ENCODE results near the gene CCDC106.
A peak's percentile ranks its signal among the peaks of the same experiment; 100 is the strongest.

Gene CCDC106

DNA sequence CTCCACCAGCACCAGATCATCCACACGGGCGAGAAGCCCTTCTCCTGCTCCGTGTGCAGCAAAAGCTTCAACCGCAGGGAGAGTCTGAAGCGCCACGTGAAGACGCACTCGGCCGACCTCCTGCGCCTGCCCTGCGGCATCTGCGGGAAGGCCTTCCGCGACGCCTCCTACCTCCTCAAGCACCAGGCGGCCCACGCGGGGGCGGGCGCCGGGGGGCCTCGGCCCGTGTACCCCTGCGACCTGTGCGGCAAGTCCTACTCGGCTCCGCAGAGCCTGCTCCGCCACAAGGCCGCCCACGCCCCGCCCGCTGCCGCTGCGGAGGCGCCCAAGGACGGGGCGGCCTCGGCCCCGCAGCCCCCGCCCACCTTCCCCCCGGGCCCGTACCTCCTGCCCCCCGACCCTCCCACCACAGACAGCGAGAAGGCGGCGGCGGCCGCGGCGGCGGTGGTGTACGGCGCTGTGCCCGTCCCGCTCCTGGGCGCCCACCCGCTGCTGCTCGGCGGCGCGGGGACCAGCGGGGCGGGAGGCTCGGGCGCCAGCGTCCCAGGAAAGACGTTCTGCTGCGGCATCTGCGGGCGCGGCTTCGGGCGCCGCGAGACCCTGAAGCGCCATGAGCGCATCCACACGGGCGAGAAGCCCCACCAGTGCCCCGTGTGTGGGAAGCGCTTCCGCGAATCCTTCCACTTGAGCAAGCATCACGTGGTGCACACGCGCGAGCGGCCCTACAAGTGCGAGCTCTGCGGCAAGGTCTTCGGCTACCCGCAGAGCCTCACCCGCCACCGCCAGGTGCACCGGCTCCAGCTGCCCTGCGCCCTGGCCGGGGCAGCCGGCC lies 33.1 kb upstream of the CCDC106 start:
- DNase-seq = no peak

DNA sequence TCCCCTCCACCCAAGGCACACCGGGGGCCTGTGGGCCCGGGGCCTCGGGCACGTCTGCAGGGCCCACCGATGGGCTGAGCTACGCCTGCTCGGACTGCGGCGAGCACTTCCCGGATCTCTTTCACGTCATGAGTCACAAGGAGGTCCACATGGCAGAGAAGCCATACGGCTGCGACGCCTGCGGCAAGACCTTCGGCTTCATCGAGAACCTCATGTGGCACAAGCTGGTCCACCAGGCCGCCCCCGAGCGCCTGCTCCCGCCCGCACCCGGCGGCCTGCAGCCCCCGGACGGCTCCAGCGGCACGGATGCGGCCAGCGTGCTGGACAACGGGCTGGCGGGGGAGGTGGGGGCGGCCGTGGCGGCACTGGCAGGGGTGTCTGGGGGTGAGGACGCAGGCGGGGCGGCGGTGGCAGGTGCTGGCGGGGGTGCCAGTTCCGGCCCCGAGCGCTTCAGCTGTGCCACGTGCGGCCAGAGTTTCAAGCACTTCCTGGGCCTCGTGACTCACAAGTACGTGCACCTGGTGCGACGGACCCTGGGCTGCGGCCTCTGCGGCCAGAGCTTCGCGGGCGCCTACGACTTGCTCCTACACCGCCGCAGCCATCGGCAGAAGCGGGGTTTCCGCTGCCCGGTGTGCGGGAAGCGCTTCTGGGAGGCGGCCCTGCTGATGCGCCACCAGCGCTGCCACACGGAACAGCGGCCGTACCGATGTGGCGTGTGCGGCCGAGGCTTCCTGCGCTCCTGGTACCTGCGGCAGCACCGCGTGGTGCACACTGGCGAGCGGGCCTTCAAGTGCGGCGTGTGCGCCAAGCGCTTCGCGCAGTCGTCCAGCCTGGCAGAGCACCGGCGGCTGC lies 32.2 kb upstream of the CCDC106 start:
- no peak for DNase-seq

DNA sequence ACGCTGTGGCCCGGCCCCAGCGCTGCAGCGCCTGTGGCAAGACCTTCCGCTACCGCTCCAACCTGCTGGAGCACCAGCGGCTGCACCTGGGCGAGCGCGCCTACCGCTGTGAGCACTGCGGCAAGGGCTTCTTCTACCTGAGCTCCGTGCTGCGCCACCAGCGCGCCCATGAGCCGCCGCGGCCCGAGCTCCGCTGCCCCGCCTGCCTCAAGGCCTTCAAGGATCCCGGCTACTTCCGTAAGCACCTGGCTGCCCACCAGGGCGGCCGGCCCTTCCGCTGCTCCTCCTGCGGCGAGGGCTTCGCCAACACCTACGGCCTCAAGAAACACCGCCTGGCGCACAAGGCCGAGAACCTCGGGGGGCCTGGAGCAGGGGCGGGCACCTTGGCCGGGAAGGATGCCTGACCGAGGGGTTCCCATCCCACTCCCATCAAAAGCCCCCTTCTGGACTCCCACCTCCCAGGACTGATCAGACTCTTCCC lies 31.6 kb upstream of the CCDC106 start:
- DNase-seq = no peak

DNA sequence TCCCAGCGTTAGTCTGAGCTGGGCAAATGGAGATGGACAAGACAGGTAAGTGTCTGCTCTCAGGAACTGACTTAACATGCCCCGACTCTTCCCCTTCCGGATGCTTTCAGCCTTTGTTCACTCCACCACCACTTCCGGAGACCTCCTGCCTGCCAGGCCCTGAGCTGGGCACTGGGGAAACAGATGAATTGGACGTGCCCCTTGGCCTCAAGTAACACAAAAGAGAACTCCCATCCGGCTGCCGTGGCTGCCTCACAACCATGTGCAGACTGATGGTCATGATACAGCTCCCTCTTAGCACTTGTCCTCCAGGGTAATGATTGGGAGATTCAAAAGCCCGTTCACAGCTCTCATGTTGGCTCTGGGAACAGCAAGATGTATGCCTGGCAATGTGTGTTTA lies 30.6 kb upstream of the CCDC106 start:
- no peak for DNase-seq

DNA sequence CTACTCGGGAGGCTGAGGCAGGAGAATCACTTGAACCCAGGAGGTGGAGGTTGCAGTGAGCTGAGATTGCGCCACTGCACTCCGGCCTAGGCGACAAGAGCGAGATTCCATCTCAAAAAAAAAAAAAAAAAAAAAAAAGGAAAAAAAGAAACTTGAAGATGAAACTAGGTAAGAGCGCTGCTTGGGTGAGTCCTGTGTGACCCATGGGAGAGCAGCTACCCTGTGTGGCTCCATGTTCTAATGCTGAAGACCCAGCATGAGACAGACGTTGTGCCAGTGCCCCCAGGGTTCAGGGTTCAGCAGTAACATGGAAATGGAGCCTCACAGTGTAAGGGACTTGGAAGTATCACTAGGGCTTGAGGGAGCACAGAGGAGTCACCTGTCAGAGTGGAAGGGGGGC lies 29.6 kb upstream of the CCDC106 start:
- no peak for DNase-seq

DNA sequence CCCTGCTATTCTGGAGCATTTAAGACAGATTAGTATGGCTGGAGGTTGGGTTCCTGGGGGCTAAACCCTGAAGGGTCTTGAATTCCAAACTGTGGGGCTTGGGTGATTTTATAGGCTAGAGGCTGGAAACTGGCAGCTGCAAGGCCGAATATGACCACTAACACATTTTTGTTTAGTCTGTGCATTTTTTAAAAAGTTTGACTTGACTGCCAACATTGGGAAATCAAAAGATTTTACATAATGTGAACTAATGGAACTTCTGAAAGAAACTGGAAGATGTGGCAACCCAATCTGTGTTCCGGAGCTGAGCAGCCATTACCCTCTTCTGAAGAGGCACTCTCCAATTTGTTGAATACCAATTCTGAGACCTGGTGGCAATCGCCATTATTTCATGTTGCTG lies 28.7 kb upstream of the CCDC106 start:
- no peak for DNase-seq

DNA sequence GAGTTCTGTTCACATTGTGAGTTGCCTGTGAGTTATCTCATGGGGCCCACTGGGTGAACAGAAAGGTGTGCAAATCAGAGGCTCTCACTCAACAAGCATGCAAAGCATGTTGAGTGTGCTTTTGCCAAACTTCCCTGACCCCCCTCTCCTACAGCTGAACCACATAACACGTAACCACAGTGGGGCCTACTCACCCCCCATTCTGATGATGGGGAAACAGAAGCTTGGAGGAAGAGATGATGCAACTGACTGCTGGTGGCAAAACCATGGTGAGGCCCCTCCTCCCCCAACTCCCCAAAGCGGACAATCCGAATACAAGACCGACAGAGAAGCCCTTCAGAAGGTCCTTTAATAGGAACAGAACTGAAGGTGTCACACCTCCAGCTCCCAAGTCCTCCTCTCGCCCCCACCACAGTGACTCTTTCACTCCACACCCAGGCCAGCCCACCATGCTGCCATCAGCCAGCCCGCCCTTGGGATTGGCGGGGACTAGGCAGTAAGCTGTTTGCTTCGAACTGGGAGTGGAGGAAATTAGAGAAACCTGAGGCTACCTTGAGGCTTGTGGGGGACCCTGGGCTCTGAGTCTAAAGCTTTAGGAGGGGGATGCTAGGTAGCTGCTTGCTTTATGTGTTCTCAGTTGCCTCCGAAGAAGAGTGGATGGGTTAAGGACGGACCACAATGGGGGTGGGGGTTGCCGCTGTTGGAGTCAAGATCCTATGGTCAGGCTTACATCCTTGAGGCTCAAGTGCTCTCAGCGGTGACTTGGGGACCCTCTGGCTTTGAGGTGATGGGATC lies 27.4 kb upstream of the CCDC106 start:
- peak; percentile 43 for DNase-seq

DNA sequence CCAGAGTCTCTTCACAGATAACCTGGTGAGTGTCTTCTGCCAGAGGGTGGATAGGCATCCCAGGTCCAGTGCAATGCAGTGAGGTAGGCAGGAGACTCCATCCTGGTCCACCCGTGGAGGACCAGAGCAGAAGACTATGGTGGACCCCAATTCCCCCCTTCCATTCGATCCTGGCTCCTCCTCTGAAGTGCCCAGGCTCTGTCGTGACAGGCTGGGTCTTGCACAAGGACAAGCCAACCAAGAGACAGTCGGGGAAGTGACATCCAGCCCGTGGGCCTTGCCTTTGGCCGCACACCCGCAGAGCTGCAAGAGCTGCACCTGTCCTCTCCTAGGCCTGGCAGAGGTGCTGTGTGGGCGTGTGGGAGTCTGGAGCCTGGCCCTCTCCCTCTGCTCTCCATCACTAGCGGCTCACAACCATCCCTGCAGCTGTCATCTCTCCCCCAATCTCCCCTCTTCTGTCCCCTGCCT lies 26.8 kb upstream of the CCDC106 start:
- no peak for DNase-seq

DNA sequence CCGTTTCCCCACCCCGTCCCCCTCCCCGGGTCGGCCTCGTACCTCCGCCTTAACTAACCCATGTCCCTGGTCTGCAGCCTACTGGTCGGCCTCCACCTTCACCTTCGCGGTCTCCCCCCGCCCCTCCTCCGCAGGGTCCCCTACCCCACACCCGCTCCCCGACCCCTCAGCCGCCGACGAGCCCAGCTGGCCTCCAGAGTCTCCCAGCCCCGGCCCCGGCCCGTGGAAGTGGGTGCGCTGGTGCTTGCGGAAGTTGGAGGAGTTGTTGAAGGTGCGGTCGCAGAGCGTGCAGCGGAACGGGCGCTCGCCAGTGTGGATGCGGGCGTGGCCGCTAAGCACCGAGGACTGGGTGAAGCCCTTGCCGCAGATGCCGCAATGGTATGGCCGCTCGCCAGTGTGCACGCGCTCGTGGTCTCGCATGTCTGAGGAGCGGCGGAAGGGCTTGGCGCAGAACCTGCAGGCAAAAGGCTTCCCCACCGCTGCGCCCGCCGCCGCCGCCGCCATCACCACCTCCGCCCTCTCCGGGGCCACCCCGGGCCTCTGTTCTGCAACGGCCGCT lies 26.3 kb upstream of the CCDC106 start:
- DNase-seq = no peak

DNA sequence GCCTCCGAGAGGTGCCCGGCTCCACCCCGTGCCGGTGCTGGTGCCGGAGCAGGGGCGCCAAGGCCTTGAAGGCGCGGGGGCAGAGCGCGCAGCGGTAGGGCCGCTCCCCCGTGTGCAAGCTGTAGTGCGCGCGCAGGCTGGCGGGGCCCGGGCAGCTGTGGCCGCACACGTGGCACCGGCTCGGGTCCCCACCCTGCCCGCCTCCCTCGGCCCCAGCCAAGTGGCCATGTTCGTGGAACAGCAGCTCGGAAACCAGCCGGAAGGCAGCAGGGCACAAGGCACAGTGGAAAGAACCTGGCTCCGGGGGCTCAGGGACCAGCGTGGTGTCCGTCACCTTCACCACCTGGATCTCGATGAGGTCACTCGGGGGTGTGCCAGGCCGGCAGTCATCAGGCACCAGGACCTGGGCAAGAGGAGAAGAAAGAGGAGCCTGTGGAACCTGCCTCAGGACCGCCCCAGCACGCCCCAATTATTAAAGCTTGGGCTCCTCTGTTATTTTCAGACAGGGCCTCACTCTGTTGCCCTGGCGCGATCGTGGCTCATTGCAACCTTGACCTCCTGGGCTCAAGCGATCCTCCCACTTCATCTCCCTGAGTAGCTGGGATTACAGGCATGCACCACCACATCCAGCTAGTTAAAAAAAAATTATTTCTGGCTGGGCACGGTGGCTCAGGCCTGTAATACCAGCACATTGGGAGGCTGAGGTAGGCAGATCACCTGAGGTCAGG lies 25.6 kb upstream of the CCDC106 start:
- no peak for DNase-seq

DNA sequence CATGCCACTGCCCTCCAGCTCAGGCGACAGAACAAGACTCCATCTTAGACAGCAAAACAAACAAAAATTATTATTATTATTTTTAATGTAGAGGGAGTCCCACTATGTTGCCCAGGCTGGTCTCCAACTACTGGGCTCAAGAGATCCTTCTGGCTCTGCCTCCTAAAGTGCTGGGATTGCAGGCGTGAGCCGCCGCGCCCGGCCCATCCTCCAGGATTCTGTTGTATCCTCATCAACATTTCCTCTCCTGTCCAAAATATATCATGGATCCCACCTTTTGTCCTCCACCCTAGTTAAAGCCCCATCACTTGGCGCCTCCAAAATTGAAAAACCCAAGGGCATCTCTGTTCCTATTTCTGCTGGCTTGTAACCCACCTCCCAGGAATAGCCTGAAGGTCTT lies 24.9 kb upstream of the CCDC106 start:
- no peak for DNase-seq

DNA sequence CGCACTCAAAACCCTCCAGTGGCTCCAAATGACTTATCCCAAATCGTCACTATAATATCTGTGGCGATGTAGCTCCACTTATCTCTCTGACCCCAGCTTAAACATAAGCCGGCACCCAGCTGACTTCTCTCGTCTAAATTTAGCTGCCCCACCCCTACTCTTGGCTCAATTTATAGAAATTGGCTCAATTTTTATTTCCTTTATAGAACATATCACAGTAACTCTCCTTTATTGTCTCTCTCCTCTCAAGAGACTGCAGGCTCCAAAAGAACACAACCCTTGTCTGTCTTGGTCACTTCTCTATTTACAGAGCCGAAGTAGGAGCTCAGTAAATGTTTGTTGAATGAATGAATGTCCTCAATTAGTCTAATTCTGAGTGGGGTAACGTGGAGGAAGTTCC lies 24.5 kb upstream of the CCDC106 start:
- DNase-seq = no peak

DNA sequence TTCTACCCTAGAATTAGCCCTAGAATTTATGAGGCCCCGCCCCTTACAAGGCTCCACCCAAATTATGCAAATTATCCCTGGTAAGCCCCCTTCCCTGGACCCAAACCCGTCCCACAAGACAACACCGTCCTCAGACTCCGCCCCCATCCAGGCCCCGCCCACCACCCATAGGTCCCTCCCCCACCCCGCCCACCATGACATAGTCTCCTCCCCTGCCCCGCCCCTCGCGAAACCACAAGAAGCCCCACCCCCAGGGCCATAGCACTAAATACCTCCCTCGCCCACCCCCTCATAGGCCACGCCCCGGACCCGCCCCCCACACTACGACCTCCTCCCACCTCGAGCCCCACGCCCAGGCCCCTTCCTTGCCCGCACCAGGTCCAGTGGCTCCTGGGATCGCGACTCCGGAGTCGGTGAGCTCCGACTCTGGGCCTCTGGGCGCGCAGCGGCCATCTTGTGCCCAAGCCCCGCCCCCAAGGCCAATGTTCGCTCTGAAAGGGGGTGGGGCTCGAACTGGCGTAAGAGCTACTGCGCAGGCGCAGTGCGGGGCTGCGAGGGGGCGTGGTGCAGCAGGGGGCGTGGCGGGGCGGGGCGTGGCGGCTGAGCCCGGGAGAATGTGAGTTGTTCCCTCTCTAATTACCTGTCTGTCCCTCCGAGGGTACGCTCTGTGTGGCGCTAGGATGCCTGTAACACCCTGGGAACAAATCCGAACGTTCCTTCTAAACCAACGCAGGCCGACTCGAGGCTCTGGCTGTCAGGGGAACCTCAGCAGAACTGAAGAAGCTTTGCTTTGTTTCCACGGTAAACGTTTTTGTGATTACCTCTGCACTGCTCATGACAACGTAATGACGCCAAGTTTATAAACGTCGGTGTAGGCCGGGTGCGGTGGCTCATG lies 23.7 kb upstream of the CCDC106 start, which contains the start of gene ZNF784:
Gene ZNF784 (minus strand): TSS at position 458 of the 895 bp plus-strand sequence. CDS start 5 bp downstream, at position 453.
- DNase-seq = peak; percentile 93

DNA sequence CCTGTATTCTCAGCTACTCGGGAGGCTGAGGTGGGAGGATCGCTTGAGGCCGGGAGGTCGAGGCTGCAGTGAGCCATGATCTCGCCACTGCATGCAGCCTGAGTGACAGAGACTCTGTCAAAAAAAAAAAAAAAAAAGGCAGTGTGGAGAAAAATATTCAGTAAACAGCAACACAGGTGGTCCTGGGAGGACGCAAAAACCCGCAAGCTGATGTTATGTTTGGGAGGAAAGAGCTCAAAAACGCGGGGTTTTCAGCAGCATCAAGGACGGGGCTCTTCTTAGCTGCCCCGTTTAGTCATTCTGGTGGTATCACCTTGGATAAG lies 23.0 kb upstream of the CCDC106 start:
- DNase-seq = no peak

DNA sequence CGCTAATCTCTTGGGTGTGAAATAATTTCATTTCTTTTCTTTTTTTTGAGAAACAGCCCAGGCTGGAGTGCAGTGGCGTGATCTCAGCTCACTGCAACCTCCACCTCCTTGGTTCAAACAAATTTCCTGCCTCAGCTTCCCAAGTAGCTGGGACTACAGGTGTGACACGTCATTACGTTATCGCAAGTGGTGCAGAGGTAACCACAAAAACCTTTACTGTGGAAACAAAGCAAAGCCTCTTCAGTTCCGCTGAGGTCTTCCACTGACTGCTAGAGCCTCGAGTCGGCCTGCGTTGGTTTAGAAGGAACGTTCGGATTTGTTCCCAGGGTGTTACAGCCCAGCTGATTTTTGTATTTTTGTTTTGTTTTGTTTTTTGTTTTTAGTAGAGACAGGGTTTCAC lies 21.7 kb upstream of the CCDC106 start:
- peak; percentile 71 for DNase-seq

DNA sequence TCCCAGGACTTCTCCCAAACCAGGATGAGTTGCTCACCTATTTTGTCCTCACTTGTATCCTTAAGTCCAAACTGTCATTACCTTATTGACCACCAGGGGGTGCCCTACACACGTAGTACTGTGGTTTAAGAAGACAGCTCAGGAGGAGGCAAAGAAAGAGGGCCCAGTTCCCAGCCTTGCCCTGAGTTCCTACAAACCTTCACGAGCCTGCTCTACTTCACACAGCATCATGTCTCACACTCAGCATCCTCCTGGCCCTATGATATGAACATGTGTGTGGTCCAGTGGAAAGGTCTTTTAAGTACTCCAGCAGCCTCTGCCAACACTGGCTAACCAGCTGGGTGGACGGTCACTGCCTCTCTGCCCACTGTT lies 15.6 kb upstream of the CCDC106 start:
- DNase-seq = peak; percentile 93

DNA sequence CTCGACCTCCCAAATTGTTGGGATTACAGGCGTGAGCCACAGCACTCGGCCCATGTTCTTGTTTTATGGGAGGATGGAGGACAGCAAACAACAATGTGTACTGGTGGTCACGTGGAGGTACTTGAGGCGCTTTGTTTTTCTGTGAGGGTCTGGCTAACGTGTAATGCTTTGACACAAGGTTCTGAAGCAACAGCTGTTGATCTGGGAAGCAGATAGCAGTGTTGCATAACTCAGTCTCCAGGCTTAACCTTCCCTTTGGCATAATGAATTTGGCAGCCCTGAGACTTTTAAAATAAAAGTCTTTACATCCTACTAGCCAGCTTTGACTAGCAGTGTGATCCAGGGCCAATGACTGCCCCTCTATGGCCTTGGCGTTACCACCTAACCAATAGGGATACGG lies 14.2 kb upstream of the CCDC106 start:
- no peak for DNase-seq

DNA sequence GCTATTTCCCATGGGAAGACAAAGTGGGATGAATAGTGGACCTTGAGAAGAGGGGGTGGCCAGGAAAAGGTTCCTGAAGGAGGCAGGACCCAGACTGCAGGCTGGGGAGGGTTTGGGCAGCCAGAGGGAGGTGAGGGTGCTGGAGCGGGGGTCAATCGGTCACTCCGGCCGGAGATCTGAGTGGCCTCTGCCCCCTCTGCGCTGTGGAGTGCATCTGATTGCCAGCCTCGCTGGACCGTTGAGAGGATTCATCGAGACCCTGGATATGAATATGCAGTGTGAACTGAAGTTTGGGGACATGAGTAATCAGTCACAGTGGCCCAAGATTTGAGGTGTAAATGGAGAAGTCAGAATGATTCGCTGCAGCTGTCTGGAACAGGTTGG lies 12.7 kb upstream of the CCDC106 start:
- DNase-seq = no peak

DNA sequence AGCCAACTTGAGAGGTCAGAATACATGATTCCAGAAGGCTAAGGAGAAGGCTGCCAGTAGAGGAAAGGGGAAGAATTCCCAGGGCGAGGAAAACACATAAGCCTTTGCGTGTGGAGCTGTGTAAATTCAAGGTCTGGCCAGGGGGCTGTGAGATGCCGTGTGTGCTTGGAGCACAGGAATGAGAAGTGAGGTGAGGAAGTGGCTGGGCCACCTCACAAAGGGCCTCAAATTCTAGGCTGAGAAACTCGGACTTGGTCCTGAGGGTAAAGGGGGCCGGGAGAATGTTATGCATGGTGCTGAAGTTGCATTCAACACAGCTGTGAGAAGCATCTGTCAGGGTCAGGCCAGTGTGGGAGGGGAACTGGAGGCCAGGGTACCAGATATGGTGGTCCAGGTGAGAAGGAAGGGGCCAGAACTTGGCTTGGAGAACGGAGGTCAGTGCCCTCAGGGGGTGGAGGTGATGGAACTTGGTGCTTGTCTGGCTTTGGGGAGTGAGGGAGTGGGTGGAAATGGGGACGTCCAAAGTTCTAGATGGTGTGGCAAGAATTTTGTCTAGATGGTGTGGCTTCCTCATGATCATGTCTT lies 12.1 kb upstream of the CCDC106 start:
- no peak for DNase-seq

DNA sequence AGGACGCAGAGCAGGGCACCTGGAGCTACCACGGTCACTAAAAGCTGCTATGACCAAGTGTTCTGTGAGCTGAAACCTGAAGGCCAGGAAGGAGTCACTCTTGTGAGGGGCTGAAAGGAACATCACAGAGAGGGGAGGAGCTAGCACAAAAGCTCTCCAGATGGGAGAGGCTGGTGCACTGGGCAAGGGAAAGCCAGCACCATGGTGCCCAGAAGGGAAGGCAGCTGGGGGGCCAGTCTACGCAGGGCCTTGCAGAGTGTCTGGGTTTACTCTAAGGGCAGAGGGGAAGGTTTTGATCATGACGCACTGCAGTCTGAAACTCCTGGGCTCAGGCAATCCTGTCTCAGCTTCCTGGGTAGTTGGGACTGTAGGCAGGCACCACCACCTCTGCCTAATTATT lies 11.3 kb upstream of the CCDC106 start:
- no peak for DNase-seq

DNA sequence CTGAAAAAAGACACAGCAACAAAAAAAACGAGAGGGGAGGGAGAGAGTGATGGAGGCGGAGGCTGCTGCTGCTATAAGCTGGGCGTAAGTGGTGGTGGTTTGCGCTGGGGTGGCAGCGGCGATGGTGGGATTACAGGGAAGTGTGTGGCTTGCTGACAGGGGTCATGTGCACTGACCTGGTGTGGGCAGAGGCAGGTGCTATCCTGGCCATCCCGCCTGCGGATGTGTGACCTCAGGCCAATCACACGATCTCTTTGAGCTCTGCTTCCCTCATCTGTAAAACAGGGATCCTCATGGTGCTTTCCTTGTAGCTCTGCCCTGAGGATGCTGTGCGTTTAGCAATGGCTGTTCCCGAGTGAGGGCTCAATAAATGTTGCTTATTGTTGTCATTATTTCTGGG lies 10.5 kb upstream of the CCDC106 start:
- no peak for DNase-seq

Data from CD4-positive, alpha-beta T cell treated with Interleukin-17A for 4 hours (primary cell).